Heart left ventricle (tissue), 16 donors: ENCODE results near the gene WBP1. TPM values are rescaled to one million over a fixed set of nuclear protein-coding genes. Genes with fewer than 3 reads are reported as not detected.

Experiments used
- ATAC-seq, 4 donors: fragments of 200-7000 bp; cut with Tn5 transposase; one replicate each; pipeline ENCODE4 v1.9.1; 2020 to 2022; ENCODE audit warnings: moderate library complexity in 4 of 4, mild to moderate bottlenecking in 3 of 4, moderate number of reproducible peaks in 1 of 4
- DNase-seq, 5 donors: peaks; one replicate each; pipeline ENCODE4 v3.0.0-alpha.2; 2020
- H3K27ac ChIP-seq, 12 donors: fragments of 200-600 bp; sonication (generic) in 4 of 12; one replicate each; pipeline versions ENCODE4 v1.5.0 to v1.8.0; 2016 to 2022; ENCODE audit warnings: mild to moderate bottlenecking in 2 of 12
- H3K27me3 ChIP-seq, 9 donors: fragments of 200-600 bp; sonication (generic) in 2 of 9; one replicate each; pipeline versions ENCODE4 v1.5.1 to v1.8.0; 2016 to 2022; ENCODE audit warnings: mild to moderate bottlenecking in 3 of 9
- H3K36me3 ChIP-seq, 9 donors: fragments of 200-600 bp; sonication (generic) in 2 of 9; one replicate each; pipeline versions ENCODE4 v1.5.0 to v1.8.0; 2018 to 2022; ENCODE audit warnings: mild to moderate bottlenecking in 2 of 9
- H3K4me1 ChIP-seq, 12 donors: fragments of 200-600 bp; sonication (generic) in 4 of 12; one replicate each; pipeline versions ENCODE4 v1.5.0 to v1.8.0; 2016 to 2022; ENCODE audit warnings: mild to moderate bottlenecking in 3 of 12
- H3K4me3 ChIP-seq, 12 donors: fragments of 200-600 bp; sonication (generic) in 4 of 12; one replicate each; pipeline versions ENCODE4 v1.5.0 to v1.8.0; 2017 to 2022; ENCODE audit warnings: mild to moderate bottlenecking in 9 of 12, moderate library complexity in 4 of 12
- H3K9me3 ChIP-seq, 12 donors: fragments of 200-600 bp; sonication (generic) in 4 of 12; one replicate each; pipeline versions ENCODE4 v1.5.0 to v1.8.0; 2016 to 2022; ENCODE audit warnings: mild to moderate bottlenecking in 1 of 12
- CTCF ChIP-seq, 12 donors: fragments of 200-600 bp; sonication (generic) in 4 of 12; IDR thresholded peaks; one replicate each; pipeline versions ENCODE4 v1.5.0 to v1.8.0; 2018 to 2022; ENCODE audit warnings: antibody characterized with exemption in 12 of 12, mild to moderate bottlenecking in 5 of 12
- POLR2A ChIP-seq, 2 donors: fragments of 450-650 bp; IDR thresholded peaks; one replicate each; pipeline ENCODE4 v1.6.1; 2017; ENCODE audit warnings: antibody characterized with exemption in 2 of 2, mild to moderate bottlenecking in 2 of 2, moderate library complexity in 2 of 2
- WGBS, 4 donors: extraction: QIAGEN DNeasy Blood & Tissue Kit in 2 of 4; methylation state at CpG; one replicate each; pipeline versions ENCODE4 v1.1.5 to v1.1.7; 2013 to 2018; 5-methylcytosine and 5-hydroxymethylcytosine counted together
- intact Hi-C, 10 donors: fragments of 100-400 bp; cut with DNase I; formaldehyde crosslinking; loops; one replicate each; pipeline versions ENCODE4 v1.11.1 to v1.14.2; 2022
- polyA plus RNA-seq, 2 donors: library from polyadenylated mRNA; stranded (reverse); fragments of 200-250 nt; gene quantifications; one replicate each; pipeline ENCODE4 v1.2.3, GENCODE V29; 2013
- total RNA-seq, 9 donors: library from RNA; depleted of rRNA in 2 of 9; stranded (reverse); fragments of >200 nt in 2 of 9; fragmentation: NEBNext Ultra II Directional in 3 of 9; extraction: Animal tissue kit (Norgen Biotek cat#: 25700) in 3 of 9; gene quantifications; one replicate each; pipeline versions ENCODE4 v1.1.0 to v1.2.4, GENCODE V29; 2016 to 2023
- donor health status: ischemic (EF 13 %, LVEDD 7.1; RV severe dilation, severe dysfunction).
- donor health status: healthy with polysubstance abuse.
- donor health status: DM: no; HTN: yes; CAD: no.
- donor health status: DM: no; HTN: no; CAD: no.
- donor health status: ischemic (EF 25% LVEDD 6.9; RV normal size, moderate dysfunction).
- donor health status: ischemic (EF 25% LVEDD 5.7; RV mildly dilated, moderate dysfunction).
- donor health status: healthy.
- donor health status: DM: yes; HTN: yes; CAD: no.
- donor health status: ischemic (EF 35%, LVEDD 5.7; RV mildly dilated, moderate dysfunction).
- donor health status: nonischemic (EF 11% LVEDD 7.7; RV severe dilation, severe dysfunction).
- donor health status: DM: yes; HTN: yes; CAD: no.
- donor health status: PGD.
- donor health status: ischemic (EF 29% LVEDD 5.4; RV normal size, mild dysfunction).
- donor health status: nonischemic (EF 23%, LVEDD 6.1; RV moderate dilation, normal function).

WBP1 gene
- total and polyA plus RNA-seq, 11 donors: 29.0 to 58.4 (median 42.4) TPM

GRCh38 chr2:74454654-74455511 lies 3.4 kb upstream of the WBP1 start, which contains the start of gene INO80B:
TSS of gene INO80B (plus strand) at chr2:74455087. CDS start at chr2:74455117, 30 bp downstream.
- TF ChIP-seq CTCF (IDR thresholded peaks at IDR 0.05) (no peak), POLR2A (IDR thresholded peaks at IDR 0.05) (peak in 1 of 2 donors; percentile 61)
- Histone ChIP-seq H3K9me3 (no peaks in the 10 kb centered on the region), H3K4me1 (peaks cover 5 to 40% (median 32%) of the 10 kb centered on the region in 12 donors), H3K27me3 (no peaks in the 10 kb centered on the region), H3K27ac (peak within 1 kb of the TSS in 11 of 12 donors; percentile 19 to 81 (median 61)), H3K4me3 (peak within 1 kb of the TSS; percentile 42 to 79 (median 70)), H3K36me3 (peaks cover 0 to 4% (median 0%) of the 10 kb centered on the region in 9 donors)
- WGBS, 4 donors: 1 to 2% (median 2%) methylated on average over 39 to 40 of the region's 40 CpGs
- peak; percentile 94 to 96 (median 95) for DNase-seq
- peak; percentile 52 to 72 (median 66) for ATAC-seq
- intact Hi-C loops: loop anchor here in 5 of 10 donors (1.0 to 5.0 kb wide), 6 partner anchors 14 to 38 kb away; partner anchors contain the start of genes CCDC142 (in 3 of the 5), TTC31 (in 3 of the 5) and RTKN (in 1 of the 5)

GRCh38 chr2:74457129-74457548 lies 1.1 kb upstream of the WBP1 start:
- H3K4me1 ChIP-seq: peaks cover 5 to 40% (median 32%) of the 10 kb centered on the region in 12 donors
- peaks cover 0 to 20% (median 10%) of the 10 kb centered on the region in 9 donors for H3K36me3 ChIP-seq
- ATAC-seq: no peak
- WGBS, 4 donors: 1 to 5% (median 3%) methylated on average over 16 to 27 of the region's 27 CpGs
- H3K9me3 ChIP-seq: no peaks in the 10 kb centered on the region
- peak overlapping the region; percentile 50 to 83 (median 70) for H3K4me3 ChIP-seq
- DNase-seq: no peak
- intact Hi-C loops: loop anchor here in 1 of 10 donors (5.0 kb wide), 1 partner anchor 40 kb away; no protein-coding TSS in a partner anchor
- peak overlapping the region; percentile 84 to 98 (median 95) for H3K27ac ChIP-seq
- no peak for TF ChIP-seq CTCF (IDR thresholded peaks at IDR 0.05)
- no peak for TF ChIP-seq POLR2A (IDR thresholded peaks at IDR 0.05)
- H3K27me3 ChIP-seq: no peaks in the 10 kb centered on the region

- 0 to 2% (median 1%) methylated on average over 22 to 46 of the region's 46 CpGs for WGBS, 4 donors
- ATAC-seq (peak; percentile 11 to 36 (median 29)), DNase-seq (peak; percentile 67 to 86 (median 74))
- Histone ChIP-seq H3K9me3 (no peaks in the 10 kb centered on the region), H3K4me3 (peak overlapping the region; percentile 50 to 83 (median 70)), H3K27me3 (no peaks in the 10 kb centered on the region), H3K4me1 (peaks cover 5 to 40% (median 32%) of the 10 kb centered on the region in 12 donors), H3K27ac (peak overlapping the region; percentile 84 to 98 (median 95)), H3K36me3 (peaks cover 0 to 25% (median 15%) of the 10 kb centered on the region in 9 donors)
- peak; percentile 47 to 76 for TF ChIP-seq POLR2A (IDR thresholded peaks at IDR 0.05)
- TF ChIP-seq CTCF (IDR thresholded peaks at IDR 0.05): no peak
- intact Hi-C loops: loop anchor here in 1 of 10 donors (5.0 kb wide), 1 partner anchor 40 kb away; no protein-coding TSS in a partner anchor
These were observed 598 bp upstream of the WBP1 start for GRCh38 chr2:74457549-74458131.
